GM12865 (cell line): ENCODE results near the gene ZNF777.

Experiments
- DNase-seq: peaks from one replicate; pipeline ENCODE4 v3.0.0; 2010; ENCODE audit warnings: low read depth
- H3K4me3 ChIP-seq: 2 replicates; pipeline ENCODE4 v1.5.1; 2011; ENCODE audit warnings: mild to moderate bottlenecking, low read depth, low read length, control low read depth
- TF ChIP-seq, protein P1 (sequence below): IDR thresholded peaks from 2 replicates; pipeline ENCODE4 v1.5.1; 2011; ENCODE audit warnings: low read length, control low read depth, low read depth, inconsistent platforms; ENCODE audit not compliant: insufficient read depth; ENCODE audit errors: missing control alignments

The ZNF777 gene

DNA sequence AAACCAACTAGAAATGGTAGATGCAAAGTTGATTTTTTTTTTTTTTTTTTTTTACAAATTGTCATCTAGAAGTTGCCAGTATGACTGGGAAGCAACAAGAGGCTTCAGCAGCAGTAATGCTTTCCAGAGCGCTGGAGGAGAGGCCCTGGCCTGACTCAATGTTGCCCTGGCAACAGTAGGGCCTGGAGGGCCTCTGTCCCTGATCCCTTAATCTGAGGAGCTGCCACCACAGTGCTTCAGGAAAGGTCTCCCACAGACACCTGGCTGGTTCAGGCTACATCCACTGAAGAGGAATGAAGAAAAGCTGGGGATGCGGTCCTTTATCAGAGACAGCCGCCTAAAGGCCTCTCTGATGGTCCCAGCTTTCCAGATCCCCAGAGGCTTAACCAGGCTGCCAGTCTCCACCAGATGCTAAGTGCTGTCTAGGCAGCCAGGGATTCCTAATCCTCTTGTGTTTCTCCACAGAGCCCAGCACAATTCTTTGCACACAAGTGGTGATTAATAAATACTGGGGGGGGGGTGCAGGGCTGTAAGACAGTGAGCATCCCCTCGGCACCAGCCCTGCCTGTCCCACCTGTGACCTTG, 33.7 kb downstream of the ZNF777 start:
- TF ChIP-seq, protein P1, sequence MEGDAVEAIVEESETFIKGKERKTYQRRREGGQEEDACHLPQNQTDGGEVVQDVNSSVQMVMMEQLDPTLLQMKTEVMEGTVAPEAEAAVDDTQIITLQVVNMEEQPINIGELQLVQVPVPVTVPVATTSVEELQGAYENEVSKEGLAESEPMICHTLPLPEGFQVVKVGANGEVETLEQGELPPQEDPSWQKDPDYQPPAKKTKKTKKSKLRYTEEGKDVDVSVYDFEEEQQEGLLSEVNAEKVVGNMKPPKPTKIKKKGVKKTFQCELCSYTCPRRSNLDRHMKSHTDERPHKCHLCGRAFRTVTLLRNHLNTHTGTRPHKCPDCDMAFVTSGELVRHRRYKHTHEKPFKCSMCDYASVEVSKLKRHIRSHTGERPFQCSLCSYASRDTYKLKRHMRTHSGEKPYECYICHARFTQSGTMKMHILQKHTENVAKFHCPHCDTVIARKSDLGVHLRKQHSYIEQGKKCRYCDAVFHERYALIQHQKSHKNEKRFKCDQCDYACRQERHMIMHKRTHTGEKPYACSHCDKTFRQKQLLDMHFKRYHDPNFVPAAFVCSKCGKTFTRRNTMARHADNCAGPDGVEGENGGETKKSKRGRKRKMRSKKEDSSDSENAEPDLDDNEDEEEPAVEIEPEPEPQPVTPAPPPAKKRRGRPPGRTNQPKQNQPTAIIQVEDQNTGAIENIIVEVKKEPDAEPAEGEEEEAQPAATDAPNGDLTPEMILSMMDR: no peak
- H3K4me3 ChIP-seq: no peak overlapping the region
- DNase-seq: no peak

DNA sequence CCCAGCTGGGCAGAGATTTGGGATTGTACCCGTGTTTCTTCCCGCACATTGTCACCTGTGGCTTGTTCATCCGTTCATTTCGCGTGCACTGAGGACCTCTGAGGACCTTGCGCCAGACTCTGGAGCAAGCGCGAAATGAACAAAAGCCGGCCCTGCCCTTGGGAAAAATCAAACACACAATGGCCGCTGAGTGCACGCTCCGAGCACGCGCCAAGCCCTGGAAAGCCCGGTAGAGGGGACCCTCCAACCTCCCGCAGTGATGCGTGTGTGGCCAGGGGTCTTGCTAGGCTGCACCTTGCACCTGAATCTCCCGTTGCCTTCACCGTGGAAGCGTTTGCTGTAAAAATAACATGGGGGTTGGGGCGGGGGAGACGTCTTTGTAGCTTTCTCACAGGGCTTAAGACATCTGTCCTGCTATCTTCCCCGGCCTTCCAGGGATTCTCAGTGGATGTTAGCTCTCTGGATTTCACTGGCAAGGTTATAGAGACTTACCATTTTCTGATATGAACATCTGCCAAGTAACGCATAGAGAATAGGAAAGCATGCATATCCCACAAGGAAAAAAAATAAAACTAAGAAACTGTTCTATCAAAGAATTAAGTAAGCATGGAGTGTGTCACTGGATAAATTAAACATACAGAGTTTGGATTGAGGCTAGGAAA, 37.3 kb downstream of the ZNF777 start:
- DNase-seq: no peak
- no peak overlapping the region for H3K4me3 ChIP-seq
- TF ChIP-seq, protein P1: no peak

DNA sequence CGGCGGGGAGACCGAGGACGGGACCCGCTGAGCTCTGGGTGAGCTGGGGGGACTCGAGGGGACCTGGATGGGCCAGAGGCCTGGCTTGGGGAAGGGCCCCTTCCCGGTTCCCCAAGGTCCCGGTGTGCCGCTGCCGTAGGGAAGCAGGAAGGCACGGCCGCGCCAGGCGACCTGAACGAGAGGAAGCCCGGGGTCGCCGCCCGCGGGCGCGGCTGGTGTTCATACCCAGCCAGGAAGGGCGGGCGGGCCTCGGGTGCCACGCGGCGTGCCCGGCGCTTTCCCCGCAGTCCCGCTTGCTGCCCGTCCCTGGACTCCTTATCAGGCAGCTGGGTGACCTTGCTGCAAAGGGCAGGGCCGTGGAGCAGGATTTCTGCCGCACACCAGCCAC, 38.0 kb downstream of the ZNF777 start:
- peak overlapping the region; percentile 55 for H3K4me3 ChIP-seq

DNA sequence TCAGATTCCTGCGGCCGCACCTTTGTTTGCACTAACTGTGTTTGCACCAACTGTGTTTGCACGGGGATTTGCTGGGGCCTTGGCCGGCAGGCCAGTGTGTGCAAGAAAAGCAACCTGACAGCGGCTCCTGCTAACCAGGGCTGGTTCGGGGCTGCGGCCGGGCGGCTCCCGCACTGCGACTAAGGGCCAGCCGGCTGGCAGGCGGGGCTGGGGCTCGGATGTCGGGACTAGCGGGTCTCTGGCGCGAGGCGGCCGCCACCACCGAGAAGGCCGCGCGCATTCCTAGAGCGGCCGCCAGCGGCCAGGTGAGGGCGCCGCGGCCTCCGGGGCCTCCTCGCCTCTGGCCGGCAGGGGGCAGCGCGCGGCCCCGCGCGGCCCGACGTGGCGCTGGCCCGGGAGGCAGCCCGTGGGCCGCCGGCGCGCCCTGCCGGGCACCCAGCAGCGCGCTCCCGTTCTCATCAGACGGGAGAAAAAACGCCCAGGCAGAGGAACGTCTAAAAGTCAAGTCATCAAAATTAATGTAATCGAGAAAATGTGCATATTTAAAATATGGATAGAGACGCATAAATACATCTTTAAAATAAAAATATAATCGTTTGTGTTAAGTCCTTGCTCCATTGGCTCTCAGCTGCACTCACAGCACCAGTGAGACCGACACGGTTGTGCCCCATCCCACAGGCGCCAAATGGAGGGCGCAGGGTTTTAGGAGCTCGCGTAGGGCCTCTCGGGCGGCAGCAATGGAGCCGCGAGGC, 38.5 kb downstream of the ZNF777 start:
- TF ChIP-seq, protein P1: peak; percentile 67
- peak overlapping the region; percentile 61 for H3K4me3 ChIP-seq
- DNase-seq: peak; percentile 90

More for the DNA sequence above, 38.0 kb downstream of the ZNF777 start:
- no peak for DNase-seq
- TF ChIP-seq, protein P1: no peak

DNA sequence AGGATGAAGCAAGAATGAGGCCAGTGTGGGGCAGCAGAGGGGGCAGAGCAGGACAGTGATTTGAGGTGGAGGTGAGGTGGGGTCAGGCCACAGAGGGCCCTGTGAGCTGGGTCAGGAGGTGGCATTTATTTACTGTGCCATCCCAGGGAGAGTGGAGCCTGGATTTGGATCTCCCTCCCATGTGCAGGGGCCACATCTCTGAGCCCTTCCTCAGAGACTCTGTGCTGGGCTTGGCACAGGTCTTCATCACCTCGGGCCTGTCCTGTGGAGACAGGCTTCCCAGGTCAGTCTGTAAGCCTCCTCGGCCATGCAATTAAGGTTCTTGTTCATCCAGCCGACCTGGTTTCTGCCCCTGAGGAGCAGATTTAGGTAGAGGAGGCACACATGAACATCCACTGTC, 40.9 kb downstream of the ZNF777 start:
- DNase-seq: no peak
- TF ChIP-seq, protein P1: no peak

DNA sequence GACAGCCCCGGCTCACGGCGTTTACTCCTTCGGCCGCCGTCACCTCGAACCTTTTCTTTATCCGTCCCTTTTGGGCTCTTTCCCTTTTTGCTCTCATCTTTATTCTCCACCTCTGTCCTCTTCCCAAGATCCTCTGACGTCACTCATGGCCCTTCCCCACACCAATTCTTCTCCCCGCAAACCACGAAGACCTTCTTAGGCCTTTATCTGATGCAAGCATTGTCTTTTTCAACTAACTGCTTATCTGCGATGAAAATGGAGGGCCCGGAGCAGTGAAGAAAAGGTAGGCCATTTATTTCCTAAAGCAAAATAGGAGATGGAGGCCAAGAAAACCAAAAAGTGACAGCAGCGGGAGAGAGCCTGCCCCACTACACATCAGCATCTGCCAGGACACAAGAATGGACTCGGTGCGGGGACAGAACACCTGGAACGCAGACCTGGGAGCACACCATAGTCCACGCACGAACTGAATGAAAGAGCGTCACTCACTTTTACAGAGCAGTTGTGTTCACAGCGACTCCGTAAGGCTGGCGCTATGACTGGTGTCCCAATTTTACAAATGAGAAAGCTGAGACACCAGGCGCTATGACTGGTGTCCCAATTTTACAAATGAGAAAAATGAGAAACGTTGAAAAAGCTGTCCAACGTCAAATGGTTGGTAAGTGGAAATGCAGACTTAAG, 45.3 kb downstream of the ZNF777 start:
- H3K4me3 ChIP-seq: no peak overlapping the region
- TF ChIP-seq, protein P1: no peak
- DNase-seq: no peak

More for the DNA sequence above, 40.9 kb downstream of the ZNF777 start:
- no peak overlapping the region for H3K4me3 ChIP-seq
